Fibroblast of pulmonary artery (primary cell): ENCODE results near the gene UMAD1.

Experiments used
- DNase-seq: peaks from one replicate; pipeline ENCODE4 v3.0.0-alpha.2; 2010; ENCODE audit warnings: low read depth
- H3K4me3 ChIP-seq: replicated peaks from 2 replicates; pipeline ENCODE4 v1.5.1; 2011; ENCODE audit warnings: low read depth, mild to moderate bottlenecking, control low read depth, low read length, moderate library complexity
- CTCF ChIP-seq: IDR thresholded peaks from 2 replicates; pipeline ENCODE4 v1.5.1; 2011; ENCODE audit warnings: mild to moderate bottlenecking, control low read depth, low read length, inconsistent platforms; ENCODE audit errors: missing control alignments

Gene UMAD1

GRCh38 chr7:7740037-7740355 lies 99.4 kb downstream of the UMAD1 start:
- no peak for TF ChIP-seq CTCF
- no peak overlapping the region for H3K4me3 ChIP-seq

GRCh38 chr7:7742223-7742622 lies 101.7 kb downstream of the UMAD1 start:
- H3K4me3 ChIP-seq = no peak overlapping the region
- no peak for DNase-seq
- TF ChIP-seq CTCF = no peak

More at GRCh38 chr7:7740037-7740355, 99.4 kb downstream of the UMAD1 start:
- DNase-seq = no peak

- H3K4me3 ChIP-seq = no peak overlapping the region
- DNase-seq = no peak
- no peak for TF ChIP-seq CTCF
Measured at GRCh38 chr7:7745258-7745657, 104.7 kb downstream of the UMAD1 start.

- no peak overlapping the region for H3K4me3 ChIP-seq
- TF ChIP-seq CTCF = no peak
- no peak for DNase-seq
Measured at GRCh38 chr7:7745966-7746365, 105.4 kb downstream of the UMAD1 start.

GRCh38 chr7:7746458-7746857 lies 105.9 kb downstream of the UMAD1 start:
- no peak for DNase-seq
- TF ChIP-seq CTCF = no peak
- H3K4me3 ChIP-seq = no peak overlapping the region

- no peak for TF ChIP-seq CTCF
- no peak for DNase-seq
- no peak overlapping the region for H3K4me3 ChIP-seq
Measured at GRCh38 chr7:7750571-7751242, 110.2 kb downstream of the UMAD1 start.
